Mesenchymal stem cell (in vitro differentiated cells and primary cell): ENCODE measurements around the gene BCL7C.

Source experiments
- DNase-seq: peaks from one replicate; pipeline ENCODE4 v3.0.0-alpha.2; 2013
- H2AFZ ChIP-seq: one replicate; pipeline ENCODE4 v1.6.1; 2013; ENCODE audit warnings: low read depth, mild to moderate bottlenecking, control low read depth, inconsistent platforms, low read length, moderate library complexity
- H2AK5ac ChIP-seq: 2 replicates; pipeline ENCODE4 v1.6.1; 2013; ENCODE audit warnings: low read length, moderate library complexity, mild to moderate bottlenecking, inconsistent platforms; ENCODE audit not compliant: severe bottlenecking
- H2BK120ac ChIP-seq: one replicate; pipeline ENCODE4 v1.6.1; 2013; ENCODE audit warnings: low read depth, mild to moderate bottlenecking, inconsistent platforms, low read length, moderate library complexity
- H2BK12ac ChIP-seq, 2 experiments: one replicate each; pipeline ENCODE4 v1.6.1; 2013; ENCODE audit warnings: inconsistent platforms in 2 of 2, low read length in 2 of 2, mild to moderate bottlenecking in 2 of 2, moderate library complexity in 2 of 2, control low read depth in 1 of 2
- H2BK15ac ChIP-seq: one replicate; pipeline ENCODE4 v1.6.1; 2013; ENCODE audit warnings: mild to moderate bottlenecking, low read depth, inconsistent platforms; ENCODE audit not compliant: poor library complexity, severe bottlenecking
- H2BK5ac ChIP-seq: 2 replicates; pipeline ENCODE4 v1.6.1; 2013; ENCODE audit warnings: low read depth, mild to moderate bottlenecking, low read length, control low read depth, inconsistent platforms; ENCODE audit not compliant: poor library complexity, severe bottlenecking
- H3K14ac ChIP-seq, 2 experiments: one replicate each; pipeline ENCODE4 v1.6.1; 2013; ENCODE audit warnings: inconsistent platforms in 2 of 2, low read length in 2 of 2, control low read depth in 1 of 2, mild to moderate bottlenecking in 1 of 2, moderate library complexity in 1 of 2
- H3K18ac ChIP-seq, 2 experiments: one replicate each; pipeline ENCODE4 v1.6.1; 2013; ENCODE audit warnings: inconsistent platforms in 2 of 2, low read length in 2 of 2, control low read depth in 1 of 2, low read depth in 1 of 2, mild to moderate bottlenecking in 1 of 2
- H3K23ac ChIP-seq, 2 experiments: one replicate each; pipeline ENCODE4 v1.6.1; 2013; ENCODE audit warnings: inconsistent platforms in 2 of 2, low read length in 2 of 2, mild to moderate bottlenecking in 2 of 2, moderate library complexity in 2 of 2, control low read depth in 1 of 2
- H3K27ac ChIP-seq: 2 replicates; pipeline ENCODE4 v1.5.1; 2013; ENCODE audit warnings: mild to moderate bottlenecking, moderate library complexity, low read length, control low read depth, inconsistent platforms; ENCODE audit not compliant: poor library complexity, severe bottlenecking
- H3K27me3 ChIP-seq, 2 experiments: 2 replicates each; pipeline versions ENCODE4 v1.6.1 to v1.7.0; 2013; ENCODE audit warnings: low read length in 2 of 2, mild to moderate bottlenecking in 2 of 2, moderate library complexity in 2 of 2, control low read depth in 1 of 2, inconsistent platforms in 1 of 2; ENCODE audit not compliant: control insufficient read depth in 1 of 2, insufficient read depth in 1 of 2
- H3K36me3 ChIP-seq, 2 experiments: 2 replicates each; pipeline versions ENCODE4 v1.6.1 to v1.7.0; 2013; ENCODE audit warnings: low read length in 2 of 2, control low read depth in 1 of 2, inconsistent platforms in 1 of 2, low read depth in 1 of 2, mild to moderate bottlenecking in 1 of 2; ENCODE audit not compliant: insufficient read depth in 2 of 2, control insufficient read depth in 1 of 2
- H3K4ac ChIP-seq, 2 experiments: one replicate each; pipeline ENCODE4 v1.6.1; 2013; ENCODE audit warnings: inconsistent platforms in 2 of 2, low read length in 2 of 2, mild to moderate bottlenecking in 2 of 2, moderate library complexity in 2 of 2, control low read depth in 1 of 2, low read depth in 1 of 2
- H3K4me1 ChIP-seq: 2 replicates; pipeline ENCODE4 v1.6.1; 2013; ENCODE audit warnings: low read depth, low read length, control low read depth; ENCODE audit not compliant: control insufficient read depth, insufficient read depth
- H3K4me2 ChIP-seq: 2 replicates; pipeline ENCODE4 v1.6.1; 2013; ENCODE audit warnings: low read length, mild to moderate bottlenecking, inconsistent platforms; ENCODE audit not compliant: poor library complexity, severe bottlenecking
- H3K4me3 ChIP-seq, 2 experiments: 2 replicates each; pipeline versions ENCODE4 v1.5.1 to v1.7.0; 2013; ENCODE audit warnings: low read length in 2 of 2, mild to moderate bottlenecking in 2 of 2, control low read depth in 1 of 2, low read depth in 1 of 2; ENCODE audit not compliant: insufficient read depth in 1 of 2
- H3K79me1 ChIP-seq: replicated peaks from 2 replicates; pipeline ENCODE4 v1.6.1; 2013; ENCODE audit warnings: mild to moderate bottlenecking, control low read depth, low read length, inconsistent platforms; ENCODE audit not compliant: poor library complexity, severe bottlenecking
- H3K9ac ChIP-seq: 2 replicates; pipeline ENCODE4 v1.7.0; 2013; ENCODE audit warnings: mild to moderate bottlenecking, low read length, moderate library complexity
- H3K9me3 ChIP-seq: 2 replicates; pipeline ENCODE4 v1.7.0; 2013; ENCODE audit warnings: mild to moderate bottlenecking, low read length; ENCODE audit not compliant: control insufficient read depth
- H4K8ac ChIP-seq: one replicate; pipeline ENCODE4 v1.6.1; 2013; ENCODE audit warnings: inconsistent platforms, mild to moderate bottlenecking, low read length, moderate library complexity
- H4K91ac ChIP-seq: one replicate; pipeline ENCODE4 v1.6.1; 2013; ENCODE audit warnings: mild to moderate bottlenecking, low read length, inconsistent platforms
- WGBS: methylation state at CpG from one replicate; pipeline ENCODE4 v1.1.7; 2013; ENCODE audit warnings: mixed read lengths; 5-methylcytosine and 5-hydroxymethylcytosine counted together

Gene BCL7C

DNA sequence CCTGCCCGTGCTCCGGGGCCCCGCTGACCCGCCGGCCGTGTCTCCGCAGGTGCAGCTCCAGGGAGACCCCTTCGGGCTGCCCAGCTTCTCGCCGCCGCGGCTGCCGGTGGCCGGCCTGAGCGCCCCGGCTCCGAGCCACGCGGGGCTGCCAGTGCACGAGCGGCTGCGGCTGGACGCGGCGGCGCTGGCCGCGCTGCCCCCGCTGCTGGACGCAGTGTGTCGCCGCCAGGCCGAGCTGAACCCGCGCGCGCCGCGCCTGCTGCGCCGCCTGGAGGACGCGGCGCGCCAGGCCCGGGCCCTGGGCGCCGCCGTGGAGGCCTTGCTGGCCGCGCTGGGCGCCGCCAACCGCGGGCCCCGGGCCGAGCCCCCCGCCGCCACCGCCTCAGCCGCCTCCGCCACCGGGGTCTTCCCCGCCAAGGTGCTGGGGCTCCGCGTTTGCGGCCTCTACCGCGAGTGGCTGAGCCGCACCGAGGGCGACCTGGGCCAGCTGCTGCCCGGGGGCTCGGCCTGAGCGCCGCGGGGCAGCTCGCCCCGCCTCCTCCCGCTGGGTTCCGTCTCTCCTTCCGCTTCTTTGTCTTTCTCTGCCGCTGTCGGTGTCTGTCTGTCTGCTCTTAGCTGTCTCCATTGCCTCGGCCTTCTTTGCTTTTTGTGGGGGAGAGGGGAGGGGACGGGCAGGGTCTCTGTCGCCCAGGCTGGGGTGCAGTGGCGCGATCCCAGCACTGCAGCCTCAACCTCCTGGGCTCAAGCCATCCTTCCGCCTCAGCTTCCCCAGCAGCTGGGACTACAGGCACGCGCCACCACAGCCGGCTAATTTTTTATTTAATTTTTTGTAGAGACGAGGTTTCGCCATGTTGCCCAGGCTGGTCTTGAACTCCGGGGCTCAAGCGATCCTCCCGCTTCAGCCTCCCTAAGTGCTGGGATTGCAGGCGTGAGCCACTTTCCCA, 8.4 kb upstream of the BCL7C start:
- Histone ChIP-seq H3K79me1 (peaks cover 5% of the 10 kb centered on the region), H2BK5ac (no peak overlapping the region), H3K23ac (no peak overlapping the region), H3K4me2 (peak overlapping the region; percentile 74), H2BK15ac (peak overlapping the region; percentile 84), H4K91ac (peak overlapping the region; percentile 95), H3K9ac (peak overlapping the region; percentile 88), H3K18ac (peak overlapping the region; percentile 84 to 85), H3K27ac (peak overlapping the region; percentile 9), H3K4me3 (peak overlapping the region; percentile 62 to 78), H3K4ac (peak overlapping the region; percentile 31 to 76), H3K4me1 (peaks cover 6% of the 10 kb centered on the region), H2AFZ (peak overlapping the region; percentile 73), H2AK5ac (no peak overlapping the region), H2BK120ac (peak overlapping the region; percentile 98), H3K36me3 (peaks cover 3 to 7% of the 10 kb centered on the region in 2 experiments), H3K14ac (peak overlapping the region in 1 of 2 experiments; percentile 30), H2BK12ac (no peak overlapping the region), H4K8ac (peak overlapping the region; percentile 91), H3K27me3 (no peaks in the 10 kb centered on the region), H3K9me3 (no peaks in the 10 kb centered on the region)
- DNase-seq, result peak; percentile 65
- 12% methylated on average over 87 of the region's 99 CpGs for WGBS

DNA sequence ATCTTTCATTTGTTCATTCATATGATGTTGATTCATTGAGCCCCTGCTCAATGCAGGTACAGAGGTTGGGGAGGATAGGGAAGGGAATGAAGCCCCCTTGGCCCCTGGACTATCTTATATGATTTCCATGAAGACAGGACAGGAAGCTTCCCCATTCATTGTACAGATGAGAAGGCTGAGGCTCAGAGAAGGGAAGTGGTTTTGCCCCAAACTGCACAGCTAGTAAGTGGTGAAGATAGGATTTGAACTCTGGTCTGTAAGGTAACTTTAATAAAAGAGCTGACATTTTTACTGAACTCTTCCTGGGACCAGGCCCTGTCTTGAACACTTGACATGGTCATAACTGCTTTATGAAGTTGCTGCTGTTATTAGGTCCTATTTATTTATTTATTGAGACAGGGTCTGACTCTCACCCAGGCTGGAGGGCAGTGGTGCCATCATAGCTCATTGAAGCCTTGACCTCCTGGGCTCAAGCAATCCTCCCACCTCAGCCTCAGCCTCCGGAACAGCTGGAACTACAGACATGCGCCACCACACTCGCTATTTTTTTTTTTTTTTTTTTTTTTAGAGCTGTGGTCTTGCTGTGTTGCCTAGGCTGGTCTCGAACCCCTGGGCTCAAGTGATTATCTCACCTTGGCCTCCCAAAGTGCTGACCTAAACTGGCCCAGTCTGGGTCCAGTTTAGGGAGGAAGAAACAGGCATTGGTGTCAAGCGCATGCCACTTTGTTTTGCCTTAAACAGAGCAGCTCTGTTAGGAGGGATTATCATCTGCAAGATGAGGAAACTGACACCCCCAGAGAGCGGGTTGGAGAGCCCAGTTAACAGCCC, 7.5 kb upstream of the BCL7C start:
- Histone ChIP-seq H3K9me3 (no peaks in the 10 kb centered on the region), H3K4ac (peak overlapping the region; percentile 13 to 30), H2BK12ac (no peak overlapping the region), H3K4me1 (peaks cover 6% of the 10 kb centered on the region), H3K27me3 (no peaks in the 10 kb centered on the region), H4K8ac (peak overlapping the region; percentile 91), H2AFZ (peak overlapping the region; percentile 47), H2BK5ac (no peak overlapping the region), H4K91ac (no peak overlapping the region), H3K36me3 (peaks cover 3 to 7% of the 10 kb centered on the region in 2 experiments), H3K79me1 (peaks cover 5% of the 10 kb centered on the region), H2BK15ac (no peak overlapping the region), H3K14ac (no peak overlapping the region), H3K4me2 (peak overlapping the region; percentile 60), H2AK5ac (no peak overlapping the region), H3K23ac (no peak overlapping the region), H3K18ac (peak overlapping the region; percentile 59 to 84), H3K27ac (peak overlapping the region; percentile 44), H2BK120ac (peak overlapping the region; percentile 64), H3K4me3 (peak overlapping the region; percentile 62 to 77), H3K9ac (peak overlapping the region; percentile 84)
- WGBS, result 56% methylated on average over 6 of the region's 6 CpGs
- peak; percentile 22 for DNase-seq

DNA sequence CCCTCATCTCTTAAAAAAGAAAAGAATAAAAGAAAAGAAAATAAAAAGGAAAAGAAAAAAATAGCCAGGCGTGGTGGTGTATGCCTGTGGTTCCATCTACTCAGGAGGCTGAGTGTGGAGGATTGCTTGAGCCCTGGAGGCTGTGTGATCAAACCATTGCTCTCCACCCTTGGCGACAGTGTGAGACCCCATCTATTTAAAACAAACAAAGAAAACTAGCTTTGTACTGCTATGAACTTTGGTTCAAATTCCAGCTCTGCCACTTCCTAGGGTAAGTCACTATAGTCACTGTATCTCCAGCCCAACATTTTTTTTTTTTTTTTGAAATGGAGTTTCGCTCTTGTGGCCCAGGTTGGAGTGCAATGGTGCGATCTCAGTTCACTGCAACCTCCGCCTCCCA, 6.7 kb upstream of the BCL7C start:
- Histone ChIP-seq H3K14ac (no peak overlapping the region), H4K8ac (no peak overlapping the region), H3K36me3 (peaks cover 3 to 7% of the 10 kb centered on the region in 2 experiments), H2BK5ac (no peak overlapping the region), H3K4me1 (peaks cover 13% of the 10 kb centered on the region), H3K18ac (no peak overlapping the region), H3K79me1 (peaks cover 5% of the 10 kb centered on the region), H3K4me3 (no peak overlapping the region), H3K9me3 (no peaks in the 10 kb centered on the region), H2BK12ac (no peak overlapping the region), H2BK15ac (no peak overlapping the region), H3K23ac (no peak overlapping the region), H3K27me3 (no peaks in the 10 kb centered on the region), H2BK120ac (no peak overlapping the region), H3K27ac (no peak overlapping the region), H3K4me2 (no peak overlapping the region), H3K9ac (no peak overlapping the region), H3K4ac (no peak overlapping the region), H2AFZ (no peak overlapping the region), H2AK5ac (no peak overlapping the region), H4K91ac (no peak overlapping the region)
- DNase-seq, result no peak
- 100% methylated on average over 2 of the region's 5 CpGs for WGBS

DNA sequence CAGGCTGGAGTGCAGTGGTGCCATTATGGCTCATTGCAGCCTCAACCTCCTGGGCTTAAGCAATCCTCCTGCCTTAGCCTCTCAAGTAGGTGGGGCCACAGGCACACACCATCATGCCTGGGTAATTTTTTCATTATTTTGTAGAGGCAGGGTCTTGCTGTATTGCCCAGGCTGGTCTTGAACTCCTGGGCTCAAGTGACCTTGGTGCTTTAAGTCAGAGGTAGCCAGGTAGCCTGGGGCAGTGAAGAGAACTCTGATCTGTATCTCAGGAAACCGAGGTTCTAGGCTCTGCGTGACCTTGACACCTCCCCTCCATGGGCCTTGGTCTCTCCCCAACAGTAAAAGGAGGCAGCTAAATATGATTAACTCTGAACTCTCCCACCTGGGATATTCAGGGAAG, 5.9 kb upstream of the BCL7C start:
- Histone ChIP-seq H4K8ac (no peak overlapping the region), H3K27me3 (no peaks in the 10 kb centered on the region), H2BK120ac (no peak overlapping the region), H4K91ac (no peak overlapping the region), H3K4me3 (no peak overlapping the region), H2BK12ac (no peak overlapping the region), H2AFZ (no peak overlapping the region), H3K36me3 (peaks cover 3 to 7% of the 10 kb centered on the region in 2 experiments), H3K23ac (no peak overlapping the region), H2BK5ac (no peak overlapping the region), H3K4ac (no peak overlapping the region), H3K9ac (no peak overlapping the region), H3K4me2 (no peak overlapping the region), H2BK15ac (no peak overlapping the region), H2AK5ac (no peak overlapping the region), H3K18ac (no peak overlapping the region), H3K27ac (no peak overlapping the region), H3K4me1 (peaks cover 14% of the 10 kb centered on the region), H3K14ac (no peak overlapping the region), H3K9me3 (no peaks in the 10 kb centered on the region), H3K79me1 (peaks cover 5% of the 10 kb centered on the region)
- DNase-seq, result no peak
- WGBS, result 96% methylated on average over 2 of the region's 2 CpGs
